HEK293T (cell line): ENCODE measurements around the gene CC2D1B.
A peak's percentile ranks its signal among the peaks of the same experiment; 100 is the strongest.

Experiments used
- CTCF ChIA-PET: fragments of 350-600 bp; formaldehyde crosslinking; extraction: SDS; loops from one replicate; lab custom pipeline; 2021; ENCODE audit warnings: antibody characterized with exemption, inconsistent platforms; lab: Yijun Ruan, JAX
- POLR2A ChIA-PET: fragments of 350-600 bp; formaldehyde crosslinking; extraction: SDS; loops from one replicate; lab custom pipeline; 2020; ENCODE audit warnings: antibody characterized with exemption, inconsistent platforms; lab: Yijun Ruan, JAX
- DNase-seq: peaks from one replicate; pipeline ENCODE4 v3.0.0; 2012; ENCODE audit warnings: mixed read lengths; ENCODE audit errors: extremely low spot score
- ARNT ChIP-seq: fragments of 450-650 bp; IDR thresholded peaks from 2 replicates; pipeline ENCODE4 v1.6.1; 2017; ENCODE audit warnings: mild to moderate bottlenecking
- BHLHE40 ChIP-seq: fragments of 450-650 bp; IDR thresholded peaks from 2 replicates; pipeline ENCODE4 v1.6.1; 2016; ENCODE audit warnings: mild to moderate bottlenecking, moderate library complexity, borderline replicate concordance
- CTBP1 ChIP-seq: fragments of 450-650 bp; IDR thresholded peaks from 2 replicates; pipeline ENCODE4 v1.6.1; 2016; ENCODE audit warnings: borderline replicate concordance
- ELF4 ChIP-seq: fragments of 450-650 bp; IDR thresholded peaks from 2 replicates; pipeline ENCODE4 v1.6.1; 2017; ENCODE audit warnings: antibody characterized with exemption
- FOXA1 ChIP-seq: fragments of 450-650 bp; IDR thresholded peaks from 2 replicates; pipeline ENCODE4 v1.6.1; 2016; ENCODE audit warnings: mild to moderate bottlenecking
- FOXK2 ChIP-seq: fragments of 450-650 bp; IDR thresholded peaks from 2 replicates; pipeline ENCODE4 v1.6.1; 2016; ENCODE audit warnings: mild to moderate bottlenecking
- FOXM1 ChIP-seq: fragments of 450-650 bp; IDR thresholded peaks from 2 replicates; pipeline ENCODE4 v1.6.1; 2017; ENCODE audit warnings: mild to moderate bottlenecking, borderline replicate concordance
- HDGF ChIP-seq: fragments of 450-650 bp; IDR thresholded peaks from 2 replicates; pipeline ENCODE4 v1.6.1; 2017; ENCODE audit warnings: antibody characterized with exemption, borderline replicate concordance
- L3MBTL2 ChIP-seq: fragments of 450-650 bp; conservative IDR thresholded peaks from 2 replicates; pipeline ENCODE4 v1.6.1; 2016; ENCODE audit warnings: mild to moderate bottlenecking
- LEF1 ChIP-seq: fragments of 450-650 bp; IDR thresholded peaks from 2 replicates; pipeline ENCODE4 v1.6.1; 2017; ENCODE audit warnings: mild to moderate bottlenecking, borderline replicate concordance
- NFRKB ChIP-seq: fragments of 450-650 bp; IDR thresholded peaks from 2 replicates; pipeline ENCODE4 v1.6.1; 2016; ENCODE audit warnings: mild to moderate bottlenecking, moderate library complexity
- PKNOX1 ChIP-seq: fragments of 450-650 bp; IDR thresholded peaks from 2 replicates; pipeline ENCODE4 v1.6.1; 2016
- SP1 ChIP-seq: fragments of 450-650 bp; IDR thresholded peaks from 2 replicates; pipeline ENCODE4 v1.6.1; 2017
- SUZ12 ChIP-seq: fragments of 450-650 bp; IDR thresholded peaks from 2 replicates; pipeline ENCODE4 v1.6.1; 2016; ENCODE audit warnings: mild to moderate bottlenecking
- TARDBP ChIP-seq: fragments of 450-650 bp; IDR thresholded peaks from 2 replicates; pipeline ENCODE4 v1.6.1; 2016
- ZNF384 ChIP-seq: fragments of 450-650 bp; IDR thresholded peaks from 2 replicates; pipeline ENCODE4 v1.6.1; 2016

Gene CC2D1B

DNA sequence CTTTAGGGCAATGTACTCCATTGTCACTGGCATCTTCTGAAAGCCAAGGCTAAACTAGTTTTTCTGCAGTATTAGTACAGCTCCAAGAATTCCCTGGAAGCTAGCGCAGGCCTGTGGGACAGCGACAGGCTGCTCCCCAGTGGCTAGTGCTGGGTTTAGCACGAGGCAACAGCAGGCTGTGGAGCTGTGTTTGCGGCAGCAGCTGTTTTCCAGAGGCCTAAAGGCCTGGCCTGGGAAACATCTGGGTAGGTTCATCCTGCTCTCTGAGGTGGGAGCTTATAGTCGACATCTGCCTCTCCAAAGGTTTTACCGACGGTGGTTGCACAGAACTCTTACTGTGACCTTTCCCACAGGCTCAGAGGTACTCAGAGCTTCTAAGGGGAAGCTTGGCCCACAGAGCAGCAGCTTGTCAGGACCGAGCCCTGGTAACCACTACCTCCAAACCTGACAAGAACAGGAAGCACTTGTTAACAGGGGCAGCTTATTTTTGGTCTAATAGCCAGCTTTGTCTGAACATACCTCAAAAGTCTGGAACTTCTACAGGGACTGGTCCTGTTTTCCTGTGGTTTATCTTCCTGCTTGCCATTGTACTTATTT, 17.2 kb downstream of the CC2D1B start:
- TF ChIP-seq ELF4, result no peak
- TF ChIP-seq TARDBP, result no peak
- no peak for TF ChIP-seq ZNF384
- no peak for TF ChIP-seq ARNT
- TF ChIP-seq FOXA1, result no peak
- no peak for TF ChIP-seq HDGF
- TF ChIP-seq BHLHE40, result no peak
- no peak for TF ChIP-seq NFRKB
- no peak for TF ChIP-seq L3MBTL2
- TF ChIP-seq LEF1, result no peak
- TF ChIP-seq CTBP1, result no peak
- TF ChIP-seq SUZ12, result no peak
- no peak for TF ChIP-seq SP1
- TF ChIP-seq FOXM1, result no peak
- TF ChIP-seq FOXK2, result no peak
- no peak for TF ChIP-seq PKNOX1
- POLR2A ChIA-PET, result interaction anchor here (0.9 kb wide), 1 partner anchor 293 kb away, joined by 4 read pairs; the partner anchor contains the start of genes BTF3L4 and TXNDC12
- DNase-seq, result peak; percentile 45
- CTCF ChIA-PET, result no interaction called here

GRCh38 chr1:52346653-52347052, 19.4 kb downstream of the CC2D1B start:
- CTCF ChIA-PET, result no interaction called here
- POLR2A ChIA-PET, result no interaction called here
- TF ChIP-seq HDGF, result no peak
- DNase-seq, result no peak

DNA sequence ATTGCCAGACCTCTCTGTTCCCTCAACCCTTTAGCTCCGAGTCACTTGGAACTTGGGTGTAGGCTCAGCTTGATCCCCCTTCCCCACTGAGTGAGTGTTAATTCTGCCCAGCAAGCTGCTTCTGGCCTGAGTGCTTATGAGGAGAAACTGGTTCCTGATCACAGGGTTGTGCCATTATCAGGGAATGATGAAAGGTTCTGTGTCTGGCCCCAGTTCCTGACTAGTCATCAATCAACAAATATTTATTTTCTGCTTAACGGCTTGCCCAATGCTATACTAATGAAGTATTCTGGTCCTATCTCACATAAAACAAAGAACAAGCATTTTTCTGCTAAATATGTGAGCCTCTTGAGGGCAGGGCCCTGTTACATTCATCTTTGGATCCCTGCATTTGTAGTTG, 20.8 kb downstream of the CC2D1B start:
- TF ChIP-seq CTBP1, result no peak
- TF ChIP-seq HDGF, result no peak
- TF ChIP-seq LEF1, result no peak
- TF ChIP-seq FOXM1, result no peak
- TF ChIP-seq FOXK2, result no peak
- no peak for TF ChIP-seq L3MBTL2
- no peak for TF ChIP-seq ZNF384
- TF ChIP-seq FOXA1, result no peak
- TF ChIP-seq PKNOX1, result no peak
- no peak for TF ChIP-seq TARDBP
- no peak for TF ChIP-seq ELF4
- no peak for TF ChIP-seq SUZ12
- DNase-seq, result no peak
- ChIA-PET POLR2A (interaction anchor here (1.5 kb wide), 1 partner anchor 9 kb away, joined by 4 read pairs; no protein-coding TSS in a partner anchor), CTCF (no interaction called here)

GRCh38 chr1:52343979-52344378, 22.0 kb downstream of the CC2D1B start:
- no peak for DNase-seq
- TF ChIP-seq PKNOX1, result no peak
- ChIA-PET POLR2A (no interaction called here), CTCF (no interaction called here)

DNA sequence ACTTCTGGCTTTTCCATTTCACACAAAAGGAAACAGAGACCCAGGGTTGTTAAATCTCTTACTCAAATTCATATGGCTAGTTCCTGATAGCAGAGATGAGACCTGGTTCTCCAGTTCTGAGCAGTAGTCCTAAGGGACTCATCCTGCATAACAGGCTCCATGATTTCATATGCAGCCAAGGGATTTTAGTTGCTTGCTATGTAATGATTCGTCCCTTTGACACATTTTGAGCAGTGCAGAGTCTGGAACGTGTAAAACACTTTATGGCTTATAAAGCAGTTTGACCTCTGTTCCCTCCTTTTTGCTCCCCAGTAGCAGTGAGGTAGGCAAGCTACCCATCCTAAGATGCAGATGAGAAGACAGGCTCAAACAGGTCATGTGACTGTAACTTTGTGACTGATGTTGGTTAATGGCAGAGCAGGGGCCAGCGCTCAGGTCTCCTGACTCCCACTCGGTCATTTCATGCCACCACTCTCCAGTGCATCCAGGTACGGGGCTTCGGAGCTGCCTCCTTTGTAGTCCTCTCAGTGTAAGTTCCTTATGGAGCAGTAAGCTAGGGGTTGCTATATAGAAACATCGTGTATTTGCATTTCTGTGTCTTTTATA, 24.2 kb downstream of the CC2D1B start:
- POLR2A ChIA-PET, result no interaction called here
- DNase-seq, result no peak
- CTCF ChIA-PET, result interaction anchor here (0.6 kb wide), 1 partner anchor 180 kb away, joined by 3 read pairs; no protein-coding TSS in a partner anchor
- TF ChIP-seq FOXM1 (no peak), NFRKB (no peak), FOXK2 (no peak), ARNT (no peak), PKNOX1 (no peak), CTBP1 (no peak), FOXA1 (no peak), SP1 (no peak), TARDBP (no peak), L3MBTL2 (no peak), ELF4 (no peak), LEF1 (no peak)

DNA sequence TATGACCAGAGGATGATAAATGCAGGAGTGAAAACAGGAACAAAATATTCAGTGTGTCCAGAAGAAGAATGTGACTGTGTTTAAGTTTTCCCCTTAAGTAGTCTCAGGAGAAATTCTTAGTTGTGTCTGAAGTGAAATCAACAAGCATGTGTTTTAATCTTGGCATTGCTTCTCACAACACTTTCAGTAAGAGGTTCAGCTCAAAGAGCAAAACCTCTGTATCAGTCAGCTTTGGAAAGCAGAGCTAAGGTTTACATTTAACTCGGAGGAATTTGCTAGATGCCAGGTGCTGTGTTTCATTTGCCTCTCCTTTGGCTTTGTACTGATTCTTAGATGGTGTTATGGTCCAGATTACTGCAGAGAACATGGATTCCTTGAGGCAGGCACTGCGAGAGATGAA, 28.6 kb downstream of the CC2D1B start:
- no peak for DNase-seq
- ChIA-PET POLR2A (no interaction called here), CTCF (no interaction called here)
- TF ChIP-seq FOXA1 (no peak), ARNT (no peak), ELF4 (no peak), BHLHE40 (no peak), SP1 (no peak), PKNOX1 (no peak)
